Epithelial cell of proximal tubule (primary cell): Measurements from ENCODE around the gene PXYLP1. TPM values are rescaled to one million over a fixed set of nuclear protein-coding genes. Genes with fewer than 3 reads are reported as not detected.

Experiments
- DNase-seq: peaks from one replicate; pipeline ENCODE4 v3.0.0-alpha.2; 2011; ENCODE audit warnings: low read depth
- H3K4me3 ChIP-seq: 2 replicates; pipeline ENCODE4 v1.5.1; 2011; ENCODE audit warnings: low read depth, mild to moderate bottlenecking, low read length
- CTCF ChIP-seq: conservative IDR thresholded peaks from 2 replicates; pipeline ENCODE4 v1.5.1; 2012; ENCODE audit warnings: low read depth, mild to moderate bottlenecking, low read length
- total RNA-seq: library from RNA; depleted of rRNA; stranded (reverse); fragments of >200 nt; gene quantifications from 2 replicates; pipeline ENCODE4 v1.2.3, GENCODE V29; 2015

The PXYLP1 gene
- total RNA-seq, 1 donor from 2014 or later = 12.4 TPM

GRCh38 chr3:141272906-141273662, 41.5 kb downstream of the PXYLP1 start:
- no peak overlapping the region for H3K4me3 ChIP-seq
- TF ChIP-seq CTCF = no peak
- DNase-seq = no peak

DNA sequence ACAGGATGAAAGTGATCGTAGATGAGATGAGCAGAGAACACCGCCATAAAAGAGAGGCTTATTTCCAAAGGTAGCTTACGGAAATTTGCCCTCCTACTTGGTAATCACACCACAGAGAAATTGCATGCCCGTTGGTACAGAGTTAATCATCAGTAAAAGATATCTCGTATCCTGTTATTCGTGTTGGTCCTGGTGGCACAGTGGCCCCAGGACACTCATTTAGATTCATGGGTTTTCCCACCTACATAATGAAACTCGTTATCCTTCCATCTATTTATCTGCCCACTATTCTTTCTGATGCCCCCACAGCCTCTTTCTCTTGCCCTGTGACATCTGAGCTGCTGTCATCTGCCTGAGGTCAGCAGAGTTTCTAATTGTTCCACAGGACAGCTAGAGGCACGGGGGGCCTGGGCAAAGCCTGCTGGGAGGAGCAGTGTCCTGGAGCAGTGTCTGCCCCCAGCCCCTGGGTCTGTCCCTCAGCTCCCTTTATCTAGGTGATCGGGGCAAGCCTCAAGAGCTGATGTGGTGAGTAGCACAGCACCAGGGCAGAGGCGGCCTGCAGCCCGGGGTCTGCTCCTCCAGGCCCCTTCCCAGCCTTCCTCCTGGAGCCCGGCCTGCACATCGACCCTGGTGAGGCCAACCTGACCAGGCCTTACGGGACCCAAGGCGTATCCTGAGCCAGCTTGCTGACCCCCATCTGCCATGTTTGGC, 42.2 kb downstream of the PXYLP1 start:
- H3K4me3 ChIP-seq = no peak overlapping the region
- TF ChIP-seq CTCF = no peak
- no peak for DNase-seq

DNA sequence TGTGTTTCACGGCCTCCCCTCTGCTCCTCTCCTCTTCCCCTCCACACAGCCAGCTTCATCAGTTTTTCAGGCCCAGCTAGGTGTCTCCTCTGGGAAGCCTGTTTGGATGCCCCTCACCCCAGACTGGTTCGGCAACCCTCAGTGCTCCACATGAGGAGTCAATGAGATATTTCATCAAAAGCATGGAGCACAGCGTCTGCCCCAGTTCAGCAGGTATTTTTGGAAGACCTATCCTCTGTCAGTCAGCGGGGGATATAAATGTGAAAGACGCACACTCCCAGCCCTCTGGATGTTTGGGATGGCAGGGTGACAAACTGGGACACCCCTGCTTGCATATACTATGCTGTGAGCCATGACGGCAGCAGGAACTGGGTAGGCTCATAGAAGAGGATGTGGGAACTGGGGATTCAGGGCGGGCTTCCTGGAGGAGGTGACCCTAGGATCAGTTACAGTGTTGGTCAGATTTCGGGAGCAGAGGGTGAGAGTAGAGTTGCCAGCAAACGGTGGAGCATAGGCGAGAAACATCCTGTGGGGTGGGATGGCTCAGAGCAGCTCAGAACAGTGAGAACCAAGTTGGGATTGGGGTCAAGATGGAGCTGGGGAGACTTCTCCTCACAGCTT, 42.9 kb downstream of the PXYLP1 start:
- no peak overlapping the region for H3K4me3 ChIP-seq
- no peak for DNase-seq
- TF ChIP-seq CTCF = no peak

- no peak for TF ChIP-seq CTCF
- no peak for DNase-seq
- no peak overlapping the region for H3K4me3 ChIP-seq
These were observed 43.4 kb downstream of the PXYLP1 start for GRCh38 chr3:141275032-141275422.

- no peak overlapping the region for H3K4me3 ChIP-seq
- DNase-seq = no peak
- no peak for TF ChIP-seq CTCF
These were observed 43.9 kb downstream of the PXYLP1 start for GRCh38 chr3:141275511-141275910.

- no peak overlapping the region for H3K4me3 ChIP-seq
- DNase-seq = no peak
- TF ChIP-seq CTCF = no peak
These were observed 44.3 kb downstream of the PXYLP1 start for GRCh38 chr3:141275973-141276372.

- no peak for DNase-seq
- no peak for TF ChIP-seq CTCF
- H3K4me3 ChIP-seq = no peak overlapping the region
These were observed 44.8 kb downstream of the PXYLP1 start for GRCh38 chr3:141276398-141276797.
